Right lobe of liver (tissue), 4 donors: ENCODE measurements around the gene ARHGAP12.

Experiments used
- CTCF ChIP-seq, 4 donors: fragments of 200-600 bp in 3 of 4; fragments of 450-650 bp in 1 of 4; IDR thresholded peaks; one replicate each; pipeline versions ENCODE4 v1.5.1 to v1.8.0; 2016 to 2022; ENCODE audit warnings: antibody characterized with exemption in 4 of 4, mild to moderate bottlenecking in 2 of 4
- POLR2A ChIP-seq: fragments of 450-650 bp; IDR thresholded peaks from one replicate; pipeline ENCODE4 v1.6.1; 2017; ENCODE audit warnings: antibody characterized with exemption, mild to moderate bottlenecking
- donor health status: DM: no; HTN: no; CAD: no.
- donor health status: DM: no; HTN: no; CAD: no.
- donor health status: DM: no; HTN: yes; CAD: no.

- no peak for TF ChIP-seq CTCF (IDR thresholded peaks at IDR 0.05)
- no peak for TF ChIP-seq POLR2A
Observed at GRCh38 chr10:31956200-31956946, 27.7 kb upstream of the ARHGAP12 start.
